GM03348 (cell line): ENCODE measurements around the gene GRID2IP.
"Not testable (repeated sequence)": the region's sequence is repeated elsewhere in the genome, so short reads cannot be mapped to it uniquely, and the experiment has no call there.

Experiments
- DNase-seq: peaks from one replicate; pipeline ENCODE4 v3.0.0; 2012; ENCODE audit warnings: low spot score

Gene GRID2IP

GRCh38 chr7:6551016-6551511 lies at the start of gene GRID2IP:
Gene GRID2IP, minus strand, starts transcription at chr7:6551461. Its CDS starts 25 bp downstream, at chr7:6551436.
- no peak for DNase-seq

GRCh38 chr7:6600093-6600492 lies 48.8 kb upstream of the GRID2IP start:
- DNase-seq: no peak

- no peak for DNase-seq
Measured at GRCh38 chr7:6590645-6591110, 39.4 kb upstream of the GRID2IP start.

- peak; percentile 97 for DNase-seq
Measured at GRCh38 chr7:6589829-6590644, 38.8 kb upstream of the GRID2IP start, which contains the start of gene INTS15. Gene INTS15, plus strand, starts transcription at chr7:6590021. Its CDS starts 263 bp downstream, at chr7:6590284.

DNA sequence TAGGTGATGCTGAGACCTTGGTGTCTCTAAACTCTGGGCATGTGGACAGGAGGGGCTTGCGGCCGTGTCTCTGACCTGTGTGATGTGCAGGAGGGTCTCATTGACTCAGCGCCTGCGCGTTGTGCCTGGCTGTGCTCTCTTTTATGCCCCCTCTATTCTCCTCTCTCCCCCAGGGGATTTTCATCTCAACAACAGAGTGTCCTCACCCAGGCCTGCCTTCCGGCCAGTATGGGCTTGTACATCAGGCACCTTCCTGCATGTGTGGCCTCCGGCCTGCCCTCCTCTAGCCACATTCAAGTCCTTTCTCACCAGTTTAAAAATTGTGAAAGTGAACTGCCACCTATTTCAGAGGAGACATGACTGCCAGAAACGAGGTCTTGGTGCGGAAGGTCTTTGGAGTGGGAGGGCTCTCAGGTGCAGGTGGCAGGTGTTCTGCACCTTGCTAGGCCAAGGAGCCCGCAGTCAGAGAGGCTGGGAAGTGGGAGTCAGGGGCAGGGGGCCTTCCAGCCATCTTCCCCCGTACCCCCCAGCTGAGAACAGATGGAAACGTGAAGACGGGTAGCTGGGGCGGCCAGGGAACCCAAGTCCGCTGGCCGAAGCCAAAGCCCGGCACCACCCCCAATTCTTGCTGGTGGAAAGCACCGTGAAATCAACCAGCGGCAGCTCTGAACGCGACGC lies 38.0 kb upstream of the GRID2IP start:
- no peak for DNase-seq

DNA sequence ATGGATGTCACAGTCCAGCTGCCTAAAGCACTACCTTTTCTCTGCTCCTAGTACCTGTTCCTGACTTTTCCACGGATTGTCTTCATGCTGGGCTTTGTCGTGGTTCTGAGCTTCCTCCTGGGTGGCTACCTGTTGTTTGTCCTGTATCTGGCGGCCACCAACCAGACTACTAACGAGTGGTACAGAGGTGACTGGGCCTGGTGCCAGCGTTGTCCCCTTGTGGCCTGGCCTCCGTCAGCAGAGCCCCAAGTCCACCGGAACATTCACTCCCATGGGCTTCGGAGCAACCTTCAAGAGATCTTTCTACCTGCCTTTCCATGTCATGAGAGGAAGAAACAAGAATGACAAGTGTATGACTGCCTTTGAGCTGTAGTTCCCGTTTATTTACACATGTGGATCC lies 37.3 kb upstream of the GRID2IP start:
- no peak for DNase-seq

DNA sequence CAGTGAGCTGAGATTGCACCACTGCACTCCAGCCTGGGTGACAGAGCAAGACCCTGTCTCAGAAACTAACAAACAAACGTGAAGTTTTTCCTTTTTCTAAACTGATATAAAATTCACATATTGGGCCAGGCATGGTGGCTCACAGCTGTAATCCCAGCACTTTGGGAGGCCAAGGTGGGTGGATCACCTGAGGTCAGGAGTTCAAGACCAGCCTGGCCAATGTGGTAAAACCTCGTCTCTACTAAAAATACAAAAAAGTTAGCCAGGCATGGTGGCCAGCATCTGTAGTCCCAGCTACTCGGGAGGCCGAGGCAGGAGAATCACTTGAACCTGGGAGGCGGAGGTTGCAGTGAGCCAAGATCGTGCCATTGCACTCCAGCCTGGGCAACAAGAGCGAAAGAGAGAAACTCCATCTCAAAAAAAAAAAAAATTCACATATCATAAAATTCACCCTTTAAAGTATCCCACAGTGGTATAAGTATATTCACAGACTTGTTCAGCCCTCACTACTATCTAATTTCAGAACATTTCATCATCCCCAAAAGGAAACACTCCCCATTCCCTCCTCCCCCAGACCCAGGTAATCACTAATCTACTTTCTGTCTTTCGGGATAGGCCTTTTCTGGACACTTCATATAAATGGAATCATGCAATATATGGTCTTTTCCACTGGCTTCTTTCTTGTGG lies 34.6 kb upstream of the GRID2IP start:
- not testable (repeated sequence) for DNase-seq

- DNase-seq: no peak
Measured at GRCh38 chr7:6579446-6579845, 28.2 kb upstream of the GRID2IP start.

- no peak for DNase-seq
Measured at GRCh38 chr7:6578114-6579084, 27.1 kb upstream of the GRID2IP start.

DNA sequence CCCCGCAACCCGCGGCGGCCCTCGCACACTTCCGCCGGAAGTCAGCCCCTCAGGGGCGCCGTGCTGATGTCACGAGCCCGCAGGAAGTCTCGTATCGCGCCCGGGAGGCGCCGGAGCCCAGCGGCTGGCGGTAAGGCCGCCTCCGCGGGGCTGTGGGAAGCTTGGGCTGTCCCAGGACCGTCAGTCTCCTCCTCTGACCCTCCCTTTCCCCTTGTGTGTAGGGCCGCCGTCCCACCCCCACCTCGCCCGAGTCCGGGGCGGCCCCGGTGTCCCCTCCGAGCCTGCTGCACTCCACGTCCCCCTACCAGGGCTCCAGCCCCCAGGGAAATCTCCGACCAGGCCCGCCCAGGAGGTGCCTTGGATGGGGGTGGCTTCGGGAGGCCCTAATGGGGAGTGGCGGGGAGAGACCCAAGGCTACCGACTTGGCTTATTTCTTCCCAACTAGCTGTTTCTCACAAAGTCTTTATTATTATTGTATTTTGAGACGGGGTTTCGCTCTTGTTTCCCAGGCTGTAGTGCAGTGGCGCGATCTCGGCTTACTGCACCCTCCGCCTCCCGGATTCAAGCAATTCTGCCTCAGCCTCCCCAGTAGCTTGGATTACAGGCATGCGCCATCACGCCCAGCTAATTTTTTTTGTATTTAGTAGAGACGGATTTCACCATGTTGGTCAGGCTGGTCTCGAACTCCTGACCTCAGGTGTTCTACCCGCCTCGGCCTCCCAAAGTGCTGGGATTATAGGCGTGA lies 26.3 kb upstream of the GRID2IP start, which contains the start of gene ZDHHC4:
TSS of gene ZDHHC4 (plus strand) at position 86 of the 745 bp plus-strand sequence. CDS start 3,108 bp downstream, outside the sequence.
- DNase-seq: peak; percentile 98

DNA sequence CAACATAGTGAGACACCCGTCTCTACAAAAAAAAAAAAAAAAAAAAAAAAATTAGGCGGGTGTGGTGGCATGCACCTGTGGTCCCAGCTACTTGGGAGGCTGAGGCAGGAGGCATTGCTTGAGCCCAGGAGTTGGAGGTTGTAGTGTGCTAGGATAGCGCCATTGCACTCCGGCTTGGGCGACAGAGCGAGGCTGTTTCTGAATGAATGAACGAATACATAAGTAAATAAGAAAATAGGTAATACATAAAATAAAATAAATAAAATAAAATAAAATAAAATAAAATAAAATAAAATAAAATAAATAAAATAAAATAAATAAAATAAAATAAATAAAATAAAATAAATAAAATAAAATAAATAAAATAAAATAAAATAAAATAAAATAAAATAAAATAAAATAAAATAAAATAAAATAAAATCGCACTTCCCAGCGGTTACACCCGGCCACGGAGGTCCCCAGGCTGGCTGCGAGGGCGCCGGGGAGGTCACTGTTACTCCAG lies 25.7 kb upstream of the GRID2IP start:
- not testable (repeated sequence) for DNase-seq

DNA sequence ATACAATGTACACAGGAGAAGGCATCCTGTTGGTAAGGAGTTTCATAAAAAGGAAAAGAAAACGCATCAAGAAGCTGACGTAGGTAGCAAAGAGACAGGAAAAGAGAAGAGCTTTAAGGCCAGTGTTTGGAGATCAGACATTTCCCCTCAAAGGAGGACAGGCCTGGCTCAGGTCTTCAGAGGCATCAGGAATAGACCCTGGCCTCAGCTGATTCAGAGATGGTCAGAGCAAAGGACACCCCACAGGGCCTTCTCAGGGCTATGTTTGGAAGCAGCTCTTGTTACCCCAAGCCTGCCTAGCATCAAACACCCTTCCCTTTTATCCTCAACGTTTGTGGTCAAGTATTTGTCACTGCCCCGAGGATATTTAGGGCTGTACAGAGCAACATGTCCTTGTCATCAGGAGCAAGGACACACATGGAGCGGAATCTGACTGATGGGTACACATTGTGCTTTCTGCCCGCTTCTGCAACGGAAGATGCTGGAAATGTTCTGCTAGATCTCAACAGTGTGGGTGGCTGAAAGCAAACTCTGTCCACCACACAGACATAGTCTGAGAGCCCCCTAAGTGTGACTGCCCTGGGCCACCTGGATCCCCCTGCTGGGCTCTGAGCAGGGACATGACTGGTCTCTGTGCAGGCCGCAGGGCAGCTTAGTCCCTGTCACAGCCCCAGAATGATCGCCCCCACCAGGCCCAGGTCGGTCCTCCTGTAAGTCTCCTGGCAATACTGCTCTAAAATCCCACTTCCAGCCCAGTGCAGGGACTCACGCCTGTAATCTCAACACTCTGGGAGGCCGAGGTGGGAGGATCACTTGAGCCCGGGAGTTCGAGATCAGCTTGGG lies 25.0 kb upstream of the GRID2IP start:
- DNase-seq: no peak

- no peak for DNase-seq
Measured at GRCh38 chr7:6575281-6576023, 24.2 kb upstream of the GRID2IP start.

- DNase-seq: no peak
Measured at GRCh38 chr7:6571160-6571779, 20.0 kb upstream of the GRID2IP start.

DNA sequence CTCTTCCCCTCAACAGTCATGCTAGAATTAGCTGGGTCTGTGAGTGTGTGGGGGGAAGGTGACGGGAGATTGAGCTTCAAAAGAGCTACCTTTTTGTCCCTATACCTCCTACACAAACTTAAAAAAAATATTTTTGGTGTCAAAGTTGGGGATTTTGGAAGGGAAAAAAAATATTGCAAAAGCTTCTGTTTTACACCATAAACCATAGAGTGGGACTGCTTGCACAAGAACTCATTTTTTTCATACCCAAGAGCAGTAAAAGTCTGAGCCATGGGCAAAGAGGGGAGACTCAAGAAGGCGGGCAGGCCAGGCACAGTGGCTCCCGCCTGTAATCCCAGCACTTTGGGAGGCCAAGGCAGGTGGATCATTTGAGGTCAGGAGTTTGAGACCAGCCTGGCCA lies 16.6 kb upstream of the GRID2IP start:
- DNase-seq: no peak

- no peak for DNase-seq
Measured at GRCh38 chr7:6565655-6566054, 14.4 kb upstream of the GRID2IP start.

DNA sequence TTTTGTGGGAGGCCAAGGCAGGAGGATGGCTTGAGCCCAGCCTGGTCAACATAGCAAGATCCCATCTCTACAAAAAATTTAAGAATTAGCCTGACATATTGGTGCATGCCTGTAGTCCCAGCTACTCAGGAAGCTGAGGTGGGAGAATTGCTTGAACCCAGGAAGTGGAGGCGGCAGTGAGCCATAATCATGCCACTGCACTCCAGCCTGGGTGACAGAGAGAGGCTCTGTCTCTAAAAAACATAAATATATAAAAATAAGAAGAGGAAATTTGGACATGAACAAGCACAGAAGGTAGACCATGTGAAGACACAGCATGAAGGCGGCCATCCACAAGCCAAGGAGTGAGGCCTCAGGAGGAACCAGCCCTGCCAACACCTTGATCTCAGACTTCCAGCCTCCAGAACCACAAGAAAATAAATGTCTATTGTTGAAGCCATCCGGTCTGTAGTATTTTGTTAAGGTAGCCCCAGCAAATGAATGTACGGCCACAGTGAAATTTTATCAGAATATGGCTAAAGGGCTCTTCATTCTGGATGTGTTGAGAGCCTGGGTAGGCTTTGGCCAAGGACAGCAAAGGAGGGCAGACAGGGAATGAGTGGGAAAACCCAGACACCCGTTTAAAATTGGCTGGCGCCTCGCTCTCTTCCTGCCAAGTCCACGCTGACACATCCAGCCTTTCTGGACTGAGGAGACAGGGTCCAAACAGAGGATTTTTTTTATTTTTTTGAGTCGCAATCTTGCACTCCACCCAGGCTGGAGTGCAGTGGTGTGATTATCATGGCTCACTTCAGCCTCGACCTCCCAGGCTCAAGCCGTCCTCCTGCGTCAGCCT lies 12.9 kb upstream of the GRID2IP start:
- peak; percentile 62 for DNase-seq
